ENCODE results near the gene PTPRM. TPM values are rescaled to one million over a fixed set of nuclear protein-coding genes. Genes with fewer than 3 reads are reported as not detected.

PTPRM gene
- total and polyA plus RNA-seq, 2 experiments from 2014 or later: 1.6 to 5.3 TPM

DNA sequence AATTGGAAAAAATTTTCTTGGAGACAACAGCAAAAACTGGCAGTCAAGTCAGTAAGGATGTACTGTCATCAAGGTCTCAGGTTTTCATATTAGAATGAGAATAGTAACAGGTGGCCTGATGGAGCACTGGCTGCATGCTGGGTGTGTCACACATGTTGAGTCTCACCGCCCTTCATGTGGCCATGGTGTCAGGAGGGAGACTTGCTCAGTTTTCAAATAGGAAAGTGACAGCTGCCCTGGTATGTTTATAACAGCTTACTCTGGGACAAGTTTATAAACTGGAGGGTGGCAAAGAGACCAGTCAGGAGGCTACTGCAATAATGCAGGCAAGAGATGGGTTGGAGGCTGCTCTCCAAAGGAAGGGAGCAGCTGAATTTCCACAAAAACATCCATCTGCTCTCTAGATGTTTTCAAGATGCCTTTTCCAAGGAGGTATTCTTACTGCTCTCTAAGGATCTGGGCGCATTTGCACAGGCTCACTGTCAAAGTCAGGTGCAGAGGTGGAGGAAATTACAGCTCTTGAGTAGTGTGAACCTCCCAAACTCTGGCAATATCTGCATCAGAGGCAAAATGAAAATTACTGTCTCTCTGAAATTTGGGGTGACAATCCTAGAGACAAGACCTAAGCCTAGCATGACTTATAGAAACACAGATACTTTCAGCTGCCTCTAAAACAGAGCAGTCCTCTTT is 720.2 kb downstream of the PTPRM start:
- H3K4me1 Mint-ChIP-seq: peaks cover 2% of the 10 kb centered on the region; the same call in 2 of the 3 replicates
- no peaks in the 10 kb centered on the region for H4K20me1 ChIP-seq (replicated peaks; ENCODE audit: insufficient read depth)
- H3K9me3 Mint-ChIP-seq: no peaks in the 10 kb centered on the region
- DNase-seq (ENCODE audit: low spot score) (no peak), ATAC-seq (no peak)
- H3K4me3 ChIP-seq: no peak overlapping the region
- no peak overlapping the region for H3K27ac ChIP-seq (ENCODE audit: low read depth)
- TF ChIP-seq ETS1 (IDR thresholded peaks at IDR 0.05) (no peak), JUNB (IDR thresholded peaks at IDR 0.05; ENCODE audit: unreplicated experiment) (no peak), ZNF331 (CRISPR knock-in tag; IDR thresholded peaks at IDR 0.05; ENCODE audit: low read depth) (no peak), CREB1 (CRISPR knock-in tag; IDR thresholded peaks at IDR 0.05; ENCODE audit: low read depth) (no peak), STAT1 (IDR thresholded peaks at IDR 0.05; ENCODE audit: unreplicated experiment) (no peak), POLR2AphosphoS5 (IDR thresholded peaks at IDR 0.05; ENCODE audit: low read depth) (no peak), EZH2phosphoT487 (IDR thresholded peaks at IDR 0.05; ENCODE audit: unreplicated experiment) (no peak), ZNF114 (CRISPR knock-in tag; IDR thresholded peaks at IDR 0.05) (no peak), EZH2 (IDR thresholded peaks at IDR 0.05; ENCODE audit: low read depth, unreplicated experiment) (no peak)
- TF ChIP-seq, protein P1, sequence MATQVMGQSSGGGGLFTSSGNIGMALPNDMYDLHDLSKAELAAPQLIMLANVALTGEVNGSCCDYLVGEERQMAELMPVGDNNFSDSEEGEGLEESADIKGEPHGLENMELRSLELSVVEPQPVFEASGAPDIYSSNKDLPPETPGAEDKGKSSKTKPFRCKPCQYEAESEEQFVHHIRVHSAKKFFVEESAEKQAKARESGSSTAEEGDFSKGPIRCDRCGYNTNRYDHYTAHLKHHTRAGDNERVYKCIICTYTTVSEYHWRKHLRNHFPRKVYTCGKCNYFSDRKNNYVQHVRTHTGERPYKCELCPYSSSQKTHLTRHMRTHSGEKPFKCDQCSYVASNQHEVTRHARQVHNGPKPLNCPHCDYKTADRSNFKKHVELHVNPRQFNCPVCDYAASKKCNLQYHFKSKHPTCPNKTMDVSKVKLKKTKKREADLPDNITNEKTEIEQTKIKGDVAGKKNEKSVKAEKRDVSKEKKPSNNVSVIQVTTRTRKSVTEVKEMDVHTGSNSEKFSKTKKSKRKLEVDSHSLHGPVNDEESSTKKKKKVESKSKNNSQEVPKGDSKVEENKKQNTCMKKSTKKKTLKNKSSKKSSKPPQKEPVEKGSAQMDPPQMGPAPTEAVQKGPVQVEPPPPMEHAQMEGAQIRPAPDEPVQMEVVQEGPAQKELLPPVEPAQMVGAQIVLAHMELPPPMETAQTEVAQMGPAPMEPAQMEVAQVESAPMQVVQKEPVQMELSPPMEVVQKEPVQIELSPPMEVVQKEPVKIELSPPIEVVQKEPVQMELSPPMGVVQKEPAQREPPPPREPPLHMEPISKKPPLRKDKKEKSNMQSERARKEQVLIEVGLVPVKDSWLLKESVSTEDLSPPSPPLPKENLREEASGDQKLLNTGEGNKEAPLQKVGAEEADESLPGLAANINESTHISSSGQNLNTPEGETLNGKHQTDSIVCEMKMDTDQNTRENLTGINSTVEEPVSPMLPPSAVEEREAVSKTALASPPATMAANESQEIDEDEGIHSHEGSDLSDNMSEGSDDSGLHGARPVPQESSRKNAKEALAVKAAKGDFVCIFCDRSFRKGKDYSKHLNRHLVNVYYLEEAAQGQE (IDR thresholded peaks at IDR 0.05; ENCODE audit: unreplicated experiment): no peak
- TF ChIP-seq, protein P2, sequence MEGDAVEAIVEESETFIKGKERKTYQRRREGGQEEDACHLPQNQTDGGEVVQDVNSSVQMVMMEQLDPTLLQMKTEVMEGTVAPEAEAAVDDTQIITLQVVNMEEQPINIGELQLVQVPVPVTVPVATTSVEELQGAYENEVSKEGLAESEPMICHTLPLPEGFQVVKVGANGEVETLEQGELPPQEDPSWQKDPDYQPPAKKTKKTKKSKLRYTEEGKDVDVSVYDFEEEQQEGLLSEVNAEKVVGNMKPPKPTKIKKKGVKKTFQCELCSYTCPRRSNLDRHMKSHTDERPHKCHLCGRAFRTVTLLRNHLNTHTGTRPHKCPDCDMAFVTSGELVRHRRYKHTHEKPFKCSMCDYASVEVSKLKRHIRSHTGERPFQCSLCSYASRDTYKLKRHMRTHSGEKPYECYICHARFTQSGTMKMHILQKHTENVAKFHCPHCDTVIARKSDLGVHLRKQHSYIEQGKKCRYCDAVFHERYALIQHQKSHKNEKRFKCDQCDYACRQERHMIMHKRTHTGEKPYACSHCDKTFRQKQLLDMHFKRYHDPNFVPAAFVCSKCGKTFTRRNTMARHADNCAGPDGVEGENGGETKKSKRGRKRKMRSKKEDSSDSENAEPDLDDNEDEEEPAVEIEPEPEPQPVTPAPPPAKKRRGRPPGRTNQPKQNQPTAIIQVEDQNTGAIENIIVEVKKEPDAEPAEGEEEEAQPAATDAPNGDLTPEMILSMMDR (conservative IDR thresholded peaks at IDR 0.05; ENCODE audit: low read depth in 2 of 2): no peak
- no peaks in the 10 kb centered on the region for H3K36me3 Mint-ChIP-seq (ENCODE audit: low read depth)
- H3K27me3 Mint-ChIP-seq (ENCODE audit: insufficient read depth, low read depth, poor library complexity): no peaks in the 10 kb centered on the region
- no peaks in the 10 kb centered on the region for H3K36me3 ChIP-seq (ENCODE audit: insufficient read depth)
- H3K79me2 ChIP-seq (replicated peaks; ENCODE audit: insufficient read depth): no peaks in the 10 kb centered on the region
- H2AFZ ChIP-seq: no peak overlapping the region
- H3K4me1 ChIP-seq (ENCODE audit: insufficient read depth): no peaks in the 10 kb centered on the region
- no peaks in the 10 kb centered on the region for H3K27me3 ChIP-seq (ENCODE audit: insufficient read depth)
- no peaks in the 10 kb centered on the region; the same call in 1 of the 2 replicates for H3K9me2 ChIP-seq (ENCODE audit: insufficient read depth)
- no peaks in the 10 kb centered on the region for H3F3A ChIP-seq (replicated peaks; ENCODE audit: low read depth)
- no peak overlapping the region for H3K27ac Mint-ChIP-seq
- no peak overlapping the region for H3K4me2 ChIP-seq
- H3K4me3 Mint-ChIP-seq: no peak overlapping the region
